Putamen (tissue), 1 donor: ENCODE results near the gene NPHP4.
"Not testable (repeated sequence)": the region's sequence is repeated elsewhere in the genome, so short reads cannot be mapped to it uniquely, and the experiment has no call there.

ENCODE experiments used
- DNase-seq: peaks from one replicate; pipeline ENCODE4 v3.0.0-alpha.2; 2016; ENCODE audit warnings: low spot score

Gene NPHP4

GRCh38 chr1:5911871-5912271 lies 80.4 kb downstream of the NPHP4 start:
- DNase-seq: no peak

- DNase-seq: no peak
Observed at GRCh38 chr1:5911157-5911556, 81.1 kb downstream of the NPHP4 start.

DNA sequence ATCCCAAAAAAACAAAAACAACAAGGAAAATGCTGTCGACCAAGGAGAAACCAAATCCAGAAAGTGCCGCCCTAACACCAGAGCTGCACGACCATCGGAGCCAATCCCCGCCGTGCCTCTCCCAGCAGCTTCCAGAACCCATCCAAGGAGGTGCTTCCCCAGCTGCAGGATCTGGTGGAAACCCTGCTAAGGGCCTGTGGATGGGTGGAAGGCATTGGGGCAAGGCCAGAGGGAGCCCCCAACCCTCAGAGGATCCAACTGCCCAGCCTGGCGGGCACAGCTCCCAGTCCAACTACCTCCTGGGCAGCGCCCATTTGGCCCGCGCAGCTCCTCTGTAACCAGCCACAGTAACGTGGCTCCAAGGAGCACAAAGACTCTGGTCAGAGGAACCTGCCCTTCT lies 81.6 kb downstream of the NPHP4 start:
- DNase-seq: no peak

- DNase-seq: no peak
Observed at GRCh38 chr1:5910276-5910620, 82.0 kb downstream of the NPHP4 start.

GRCh38 chr1:5909576-5910275 lies 82.5 kb downstream of the NPHP4 start:
- DNase-seq: no peak

DNA sequence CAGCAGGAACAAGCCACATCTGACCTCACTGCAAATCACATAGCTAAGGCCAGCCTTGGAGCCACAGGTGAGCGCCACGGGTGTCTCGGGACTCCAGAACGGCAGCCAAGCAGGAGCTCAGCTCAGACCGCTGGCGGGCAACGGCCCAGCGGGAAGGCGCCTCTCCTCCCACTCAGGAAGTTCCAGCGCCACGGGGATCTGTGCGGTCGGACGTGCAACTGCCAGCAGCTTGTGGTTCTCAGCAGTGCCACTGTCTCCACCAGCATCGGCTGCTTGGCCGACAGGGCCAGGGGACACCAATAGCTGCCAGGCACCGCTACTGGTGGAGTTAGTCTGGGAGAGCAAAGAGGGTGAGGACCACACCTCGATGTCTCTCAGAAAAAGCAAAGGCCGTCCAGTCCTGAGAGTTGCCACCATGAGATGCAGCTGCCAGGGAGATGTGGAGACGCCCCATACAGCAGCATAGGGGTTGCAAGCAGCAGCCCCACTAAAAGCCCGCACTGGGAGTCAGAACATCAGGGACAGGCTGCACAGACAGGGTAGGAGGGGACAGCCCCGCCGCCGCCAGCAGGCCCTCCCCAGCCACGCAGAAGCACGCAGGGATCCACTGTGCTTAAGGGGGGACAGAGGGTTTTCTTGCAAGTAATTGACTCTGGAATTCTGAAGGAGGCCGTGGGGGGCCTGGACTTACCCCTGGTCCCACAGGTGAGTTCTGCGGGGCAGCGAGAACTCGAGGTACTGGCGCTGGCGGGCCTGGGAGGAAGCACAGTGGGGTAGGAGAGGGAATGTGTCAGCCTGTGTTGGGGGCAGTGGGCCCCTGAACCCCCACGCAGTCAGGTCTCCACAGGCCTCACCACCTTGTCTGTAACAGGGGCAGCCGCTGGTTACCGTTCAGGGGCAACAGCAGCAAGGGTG lies 83.5 kb downstream of the NPHP4 start:
- no peak for DNase-seq

- DNase-seq: no peak
Observed at GRCh38 chr1:5907966-5908365, 84.3 kb downstream of the NPHP4 start.

DNA sequence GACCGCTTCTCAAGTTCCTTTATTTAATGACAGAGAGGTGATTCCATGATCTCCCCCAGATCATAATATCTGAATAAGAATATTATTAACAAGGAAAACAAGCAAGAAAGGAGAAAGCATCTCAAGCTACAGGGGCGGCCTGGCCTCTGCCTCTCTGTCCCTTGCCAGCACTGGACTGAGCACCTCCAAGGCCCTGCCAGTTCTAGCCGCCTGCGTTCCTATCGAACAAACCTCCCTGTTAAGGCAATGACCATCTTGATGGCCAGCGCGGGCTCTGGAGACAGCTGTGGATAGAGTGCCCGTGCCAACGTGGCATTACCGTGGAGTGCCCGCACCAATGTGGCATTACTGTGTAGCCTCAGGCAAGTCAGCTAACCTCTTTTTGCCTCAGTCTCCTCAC lies 84.8 kb downstream of the NPHP4 start:
- DNase-seq: no peak

GRCh38 chr1:5906966-5907365 lies 85.3 kb downstream of the NPHP4 start:
- DNase-seq: no peak

DNA sequence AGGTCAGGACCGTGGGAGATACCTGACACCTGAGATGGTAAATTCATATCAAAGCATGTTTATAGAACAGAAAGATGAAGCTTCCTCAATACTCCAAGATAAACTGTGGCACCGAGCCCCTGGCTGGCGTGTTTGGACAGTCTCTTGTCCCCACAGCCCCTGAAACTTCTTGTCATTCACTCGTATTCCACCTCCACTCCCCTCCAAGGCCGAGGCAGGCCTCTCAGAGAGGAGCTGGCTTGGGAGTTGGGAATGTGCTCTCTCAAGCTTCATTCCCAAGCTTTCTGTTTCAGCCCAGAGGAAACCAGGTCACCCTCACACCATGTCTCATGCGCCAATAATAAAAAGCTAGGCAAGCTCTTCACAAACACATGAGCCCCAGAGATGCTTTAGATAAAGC lies 86.1 kb downstream of the NPHP4 start:
- DNase-seq: no peak

- DNase-seq: no peak
Observed at GRCh38 chr1:5905436-5905835, 86.8 kb downstream of the NPHP4 start.

DNA sequence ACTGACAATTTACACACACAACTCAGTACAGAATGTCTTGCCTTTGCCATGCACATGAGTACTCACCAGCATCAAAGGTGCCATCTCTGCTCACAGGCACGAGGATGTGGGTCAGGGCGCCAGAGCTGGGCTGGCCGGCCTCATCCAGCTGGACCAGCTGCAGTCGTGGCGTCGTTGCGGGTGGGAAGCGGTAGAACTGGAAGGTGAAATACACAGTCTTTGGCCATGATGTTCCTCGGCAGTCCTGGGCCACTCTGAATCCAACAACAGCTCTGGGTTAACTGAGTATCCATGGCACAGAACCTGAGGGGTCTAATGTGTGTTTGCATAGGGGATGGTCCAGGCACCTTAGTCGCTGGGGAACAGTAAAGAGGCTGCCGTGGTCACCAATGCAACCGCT lies 87.7 kb downstream of the NPHP4 start:
- DNase-seq: no peak

GRCh38 chr1:5903680-5904079 lies 88.5 kb downstream of the NPHP4 start:
- no peak for DNase-seq

DNA sequence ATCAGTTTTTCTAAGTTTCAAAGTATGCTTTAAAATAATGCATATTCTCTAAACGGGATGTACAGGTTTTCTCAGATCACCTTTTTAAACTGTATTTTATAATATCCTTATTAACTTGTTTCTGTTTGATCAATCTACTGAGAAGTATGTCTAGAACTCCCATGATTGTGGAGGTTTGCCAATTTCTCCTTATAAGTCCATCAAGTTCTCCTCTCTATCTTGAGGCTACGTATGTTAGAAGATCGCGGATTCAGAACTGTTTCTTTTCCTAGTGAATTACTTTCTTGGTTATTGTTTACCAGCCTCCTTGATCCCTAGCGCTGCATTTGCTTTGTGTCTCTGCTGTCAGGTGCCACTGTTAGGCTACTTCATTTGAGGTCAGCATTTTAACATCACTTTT lies 89.2 kb downstream of the NPHP4 start:
- DNase-seq: no peak

- DNase-seq: no peak
Observed at GRCh38 chr1:5901841-5902240, 90.4 kb downstream of the NPHP4 start.

- DNase-seq: no peak
Observed at GRCh38 chr1:5901150-5901549, 91.1 kb downstream of the NPHP4 start.

GRCh38 chr1:5898266-5898665 lies 94.0 kb downstream of the NPHP4 start:
- DNase-seq: no peak

- no peak for DNase-seq
Observed at GRCh38 chr1:5896706-5897660, 95.2 kb downstream of the NPHP4 start.

DNA sequence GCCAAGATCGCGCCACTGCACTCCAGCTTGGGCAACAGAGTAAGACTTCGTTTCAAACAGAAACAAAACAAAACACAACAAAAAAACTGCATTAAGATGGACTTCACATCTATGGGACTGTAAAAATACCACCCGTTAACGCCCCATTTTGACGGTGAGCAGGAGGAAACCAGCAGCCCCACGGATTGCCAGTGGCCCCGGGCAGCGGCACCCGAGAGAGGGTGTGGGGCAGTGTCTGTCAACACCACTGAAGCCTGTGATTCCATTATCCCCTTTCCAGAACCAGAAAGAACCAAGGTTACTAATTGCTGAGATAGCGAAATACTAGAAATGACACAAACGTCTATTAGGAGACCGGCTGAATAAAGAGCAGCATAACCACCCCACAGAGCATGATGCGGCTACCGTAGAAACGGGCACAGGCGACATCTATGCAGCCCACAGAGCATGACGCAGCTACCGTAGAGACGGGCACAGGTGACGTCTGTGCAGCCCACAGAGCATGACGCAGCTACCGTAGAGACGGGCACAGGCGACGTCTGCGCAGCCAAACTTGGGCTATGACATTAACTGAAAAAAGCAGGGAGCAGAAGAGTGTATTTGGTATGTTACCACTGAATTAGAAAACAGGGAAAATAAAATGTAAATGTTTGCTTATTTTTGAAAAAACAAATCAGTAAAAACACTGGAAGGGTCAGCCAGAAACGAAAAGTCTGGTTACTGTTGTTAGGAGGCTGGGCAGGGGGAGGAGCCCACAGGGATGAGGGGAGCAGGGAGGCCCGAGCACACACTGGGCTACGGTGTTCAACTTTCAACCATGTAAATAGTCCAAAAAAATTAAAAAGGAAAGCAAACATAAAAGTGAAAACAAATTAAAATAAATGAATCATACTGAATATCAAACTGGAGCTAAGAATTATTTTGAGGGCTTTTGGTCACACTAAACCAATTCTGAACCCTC lies 96.5 kb downstream of the NPHP4 start:
- DNase-seq: no peak

DNA sequence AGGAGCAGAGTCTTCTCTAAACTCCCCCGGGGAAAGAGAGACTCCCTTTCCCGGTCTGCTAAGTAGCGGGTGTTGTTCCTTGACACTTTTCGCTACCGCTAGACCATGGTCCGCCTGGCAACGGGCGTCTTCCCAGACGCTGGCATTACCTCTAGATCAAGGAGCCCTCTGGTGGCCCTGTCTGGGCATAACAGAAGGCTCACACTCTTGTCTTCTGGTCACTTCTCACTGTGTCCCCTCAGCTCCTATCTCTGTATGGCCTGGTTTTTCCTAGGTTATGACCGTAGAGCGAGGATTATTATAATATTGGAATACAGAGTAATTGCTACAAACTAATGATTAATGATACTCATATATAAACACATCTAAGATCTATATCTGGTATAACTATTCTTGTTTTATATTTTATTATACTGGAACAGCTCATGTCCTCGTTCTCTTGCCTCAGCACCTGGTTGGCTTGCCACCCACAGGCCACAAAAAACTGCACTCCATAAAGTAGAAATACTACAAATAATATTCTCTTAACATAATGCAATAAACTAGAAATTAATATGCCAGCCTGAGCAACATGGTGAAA lies 98.4 kb downstream of the NPHP4 start:
- DNase-seq: not testable (repeated sequence)

DNA sequence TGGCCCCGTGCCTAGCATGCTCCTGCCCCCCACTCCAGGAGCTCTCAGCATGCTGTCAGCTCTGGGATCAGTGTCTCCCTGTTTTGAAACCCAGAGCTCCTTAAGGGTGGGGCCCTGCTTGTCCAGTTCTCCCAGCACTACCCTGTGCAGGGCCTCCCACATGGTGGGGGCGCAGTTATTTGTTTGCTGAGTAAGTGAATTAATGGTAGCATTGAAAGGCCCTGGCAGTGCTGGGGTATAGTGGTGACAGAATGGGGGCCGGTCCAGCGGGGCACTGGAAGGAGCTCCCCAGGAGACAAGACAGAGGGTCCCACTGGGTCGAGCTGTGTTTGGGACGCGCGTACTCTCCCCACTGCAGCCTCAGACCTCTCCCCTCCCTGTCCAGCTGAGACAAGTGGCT lies 99.9 kb downstream of the NPHP4 start:
- DNase-seq: no peak
